HTERT RPE-1 (cell line): ENCODE results near the gene FNDC3A.
"Not testable (repeated sequence)": the region's sequence is repeated elsewhere in the genome, so short reads cannot be mapped to it uniquely, and the experiment has no call there.

Source experiments
- in situ Hi-C: fragments of 300-500 bp; cut with MboI; formaldehyde crosslinking; loops from 4 replicates; pipeline ENCODE4 v1.14.3; 2020; ENCODE audit warnings: low sequenced_read_pairs

Gene FNDC3A

DNA sequence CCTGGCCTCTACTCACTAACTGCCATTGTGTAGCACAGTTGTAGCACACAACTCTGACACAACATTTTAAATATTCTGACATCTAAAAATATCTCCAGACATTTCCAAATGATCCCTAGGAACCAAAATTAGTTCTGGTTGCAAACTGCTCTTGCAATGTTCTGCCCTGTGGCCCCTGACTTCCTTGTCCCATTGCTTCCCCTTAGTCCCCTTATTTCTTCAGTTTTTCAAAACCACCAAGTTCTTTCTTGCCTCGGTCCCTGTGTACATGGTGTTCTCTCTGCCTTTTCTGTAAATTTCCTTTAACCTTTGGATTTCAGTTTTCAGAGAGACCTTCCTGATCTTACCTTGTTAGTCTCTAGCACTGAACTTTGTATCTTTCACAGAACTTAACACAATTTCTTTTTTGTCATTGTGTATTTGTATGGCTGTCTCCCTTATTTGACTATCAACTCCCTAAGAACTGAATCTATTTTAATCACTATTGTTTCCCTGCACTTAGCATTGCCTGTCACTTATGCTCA is 156.8 kb downstream of the FNDC3A start:
- in situ Hi-C loops: no loop called here

DNA sequence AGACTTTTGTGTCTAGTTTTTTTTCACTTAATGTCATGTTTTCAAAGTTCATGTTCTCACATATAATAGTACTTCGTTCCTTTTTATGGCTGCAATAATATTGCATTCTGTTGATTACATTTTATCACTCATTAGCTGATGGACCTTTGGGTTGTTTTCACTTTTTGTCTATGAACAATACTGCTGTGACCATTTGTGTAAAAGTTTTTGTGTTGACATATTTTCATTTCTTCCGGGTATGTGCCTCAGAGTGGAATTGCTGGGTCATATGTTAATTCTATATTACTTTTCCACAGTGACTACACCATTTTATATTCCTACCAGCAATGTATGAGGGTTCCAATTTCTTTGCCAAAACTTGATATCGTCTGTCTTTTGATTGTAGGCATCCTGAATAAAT is 158.6 kb downstream of the FNDC3A start:
- in situ Hi-C loops: no loop called here

DNA sequence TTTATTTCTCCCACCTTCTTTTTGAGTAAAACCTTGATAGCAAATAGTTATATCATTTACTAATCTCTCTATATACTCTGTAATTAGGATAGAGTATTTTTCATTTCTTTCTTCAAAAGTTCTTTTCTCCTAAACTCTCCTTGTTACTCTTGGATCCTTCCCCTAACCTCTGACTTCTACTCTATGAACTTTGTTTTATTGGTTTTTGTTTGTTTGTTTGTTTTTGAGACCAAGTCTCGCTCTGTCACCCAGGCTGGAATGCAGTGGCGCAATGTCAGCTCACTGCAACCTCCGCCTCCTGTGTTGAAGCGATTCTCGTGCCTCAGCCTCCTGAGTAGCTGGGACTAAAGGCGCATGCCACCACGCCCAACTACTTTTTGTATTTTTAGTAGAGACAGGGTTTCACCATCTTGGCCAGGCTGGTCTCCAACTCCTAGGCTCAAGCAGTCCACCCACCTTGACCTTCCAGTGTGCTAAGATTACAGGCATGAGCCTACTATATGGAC is 161.5 kb downstream of the FNDC3A start:
- in situ Hi-C loops: not testable (repeated sequence)

DNA sequence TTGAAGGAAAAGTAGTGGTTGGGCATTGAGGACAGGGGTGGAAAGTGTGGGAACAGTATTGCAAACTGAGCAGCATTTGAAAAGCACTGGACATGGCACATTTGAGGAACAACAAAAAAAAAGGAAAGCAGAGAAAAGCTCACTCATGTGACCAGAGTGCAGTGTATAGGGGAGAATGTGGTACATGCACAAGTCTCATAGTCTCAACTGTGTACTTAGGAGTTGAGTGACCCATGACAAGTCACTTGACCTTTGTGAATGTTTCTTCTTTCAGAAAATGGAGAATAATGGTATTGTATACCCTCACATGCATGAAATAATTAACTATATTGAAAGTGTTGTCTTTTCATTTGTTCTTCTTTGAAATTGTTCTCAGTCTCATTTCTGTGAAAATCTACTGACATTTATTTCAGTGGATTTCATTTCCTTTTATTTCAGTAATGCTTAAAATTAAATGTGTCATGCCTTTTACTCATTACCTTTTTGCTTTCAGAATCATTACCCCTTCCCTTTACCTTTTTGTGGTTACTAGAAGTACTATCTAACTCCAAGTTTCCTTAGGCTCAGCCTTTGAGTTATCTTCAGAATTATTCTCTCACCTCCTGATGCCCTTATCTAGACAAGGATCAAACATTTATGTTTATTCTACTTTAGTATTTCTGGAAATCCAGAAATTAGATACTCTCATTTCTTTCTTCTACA is 165.3 kb downstream of the FNDC3A start:
- in situ Hi-C loops: no loop called here

DNA sequence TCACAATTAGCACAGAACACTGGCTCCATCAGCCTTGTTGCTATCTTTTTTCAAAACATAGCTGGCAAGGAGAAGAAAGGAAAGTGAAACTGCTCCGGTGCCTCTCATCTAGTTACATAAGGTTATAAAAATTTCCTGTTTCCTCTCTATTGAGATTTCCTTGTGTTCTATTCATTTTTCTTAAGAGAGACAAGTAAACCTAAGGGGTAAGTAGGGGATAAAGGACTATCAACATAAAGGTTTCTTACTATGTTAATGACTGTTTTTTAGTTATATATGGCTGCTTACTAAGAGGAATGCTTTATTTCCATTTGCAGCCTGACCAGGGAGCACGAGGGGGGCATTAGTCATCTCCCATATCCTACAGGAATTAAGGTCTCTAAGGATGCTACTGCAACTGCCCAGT is 171.2 kb downstream of the FNDC3A start:
- in situ Hi-C loops: no loop called here

DNA sequence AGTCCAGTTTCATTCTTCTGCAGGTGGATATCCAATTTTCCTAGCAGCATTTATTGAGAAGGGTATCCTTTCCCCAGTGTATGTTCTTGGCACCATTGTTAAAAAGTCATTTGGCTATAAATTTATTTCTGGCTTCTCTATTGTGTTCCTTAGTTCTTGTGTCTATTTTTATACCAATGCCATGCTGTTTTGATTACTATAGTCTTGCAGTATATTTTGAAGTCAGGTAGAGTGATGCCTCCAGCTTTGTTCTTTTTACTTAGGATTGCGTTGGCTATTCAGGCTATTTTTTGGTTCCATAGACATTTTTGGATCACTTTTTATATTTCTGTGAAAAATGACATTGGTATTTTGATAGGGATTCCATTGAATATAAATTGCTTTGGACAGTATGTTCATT is 172.7 kb downstream of the FNDC3A start:
- in situ Hi-C loops: no loop called here

DNA sequence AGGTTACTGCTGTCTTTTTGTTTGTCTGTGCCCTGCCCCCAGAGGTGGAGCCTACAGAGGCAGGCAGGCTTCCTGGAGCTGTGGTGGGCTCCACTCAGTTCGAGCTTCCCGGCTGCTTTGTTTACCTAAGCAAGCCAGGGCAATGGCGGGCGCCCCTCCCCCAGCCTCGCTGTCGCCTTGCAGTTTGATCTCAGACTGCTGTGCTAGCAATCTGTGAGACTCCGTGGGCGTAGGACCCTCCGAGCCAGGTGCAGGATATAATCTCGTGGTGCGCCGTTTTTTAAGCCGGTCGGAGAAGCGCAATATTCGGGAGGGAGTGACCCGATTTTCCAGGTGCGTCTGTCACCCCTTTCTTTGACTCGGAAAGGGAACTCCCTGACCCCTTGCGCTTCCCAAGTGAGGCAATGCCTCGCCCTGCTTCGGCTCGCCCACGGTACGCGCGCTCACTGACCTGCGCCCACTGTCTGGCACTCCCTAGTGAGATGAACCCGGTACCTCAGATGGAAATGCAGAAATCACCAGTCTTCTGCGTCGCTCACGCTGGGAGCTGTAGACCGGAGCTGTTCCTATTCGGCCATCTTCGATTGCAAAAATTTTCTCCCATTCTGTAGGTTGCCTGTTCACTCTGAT is 182.4 kb downstream of the FNDC3A start:
- in situ Hi-C loops: not testable (repeated sequence)

DNA sequence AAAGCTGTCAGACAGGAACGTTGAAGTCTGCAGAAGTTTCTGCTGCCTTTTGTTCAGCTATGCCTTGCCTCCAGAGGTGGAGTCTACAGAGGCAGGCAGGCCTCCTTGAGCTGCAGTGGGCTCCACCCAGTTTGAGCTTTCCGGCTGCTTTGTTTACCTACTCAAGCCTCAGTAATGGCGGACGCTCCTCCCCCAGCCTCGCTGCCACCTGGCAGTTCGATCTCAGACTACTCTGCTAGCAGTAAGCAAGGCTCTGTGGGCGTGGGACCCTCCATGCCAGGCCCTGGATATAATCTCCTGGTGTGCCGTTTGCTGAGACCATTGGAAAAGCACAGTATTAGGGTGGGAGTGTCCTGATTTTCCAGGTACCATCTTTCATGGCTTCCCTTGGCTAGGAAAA is 187.4 kb downstream of the FNDC3A start:
- in situ Hi-C loops: not testable (repeated sequence)

DNA sequence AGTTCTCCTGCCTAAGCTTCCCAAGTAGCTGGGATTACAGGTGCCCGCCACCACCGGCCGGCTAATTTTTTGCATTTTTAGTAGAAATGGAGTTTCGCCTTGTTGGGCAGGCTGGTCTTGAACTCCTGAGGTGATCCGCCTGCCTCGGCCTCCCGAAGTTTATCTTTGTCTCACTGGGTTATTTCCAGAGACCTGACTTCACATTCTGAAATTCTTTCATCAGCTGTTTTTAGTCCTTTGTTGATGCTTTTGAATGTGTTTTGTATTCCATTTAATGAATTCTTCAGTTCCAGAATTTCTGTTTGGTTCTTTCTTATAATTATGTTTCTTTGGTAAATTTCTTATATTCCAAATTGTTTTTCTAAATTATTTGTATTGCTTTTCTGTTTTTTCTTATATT is 189.0 kb downstream of the FNDC3A start:
- in situ Hi-C loops: no loop called here

DNA sequence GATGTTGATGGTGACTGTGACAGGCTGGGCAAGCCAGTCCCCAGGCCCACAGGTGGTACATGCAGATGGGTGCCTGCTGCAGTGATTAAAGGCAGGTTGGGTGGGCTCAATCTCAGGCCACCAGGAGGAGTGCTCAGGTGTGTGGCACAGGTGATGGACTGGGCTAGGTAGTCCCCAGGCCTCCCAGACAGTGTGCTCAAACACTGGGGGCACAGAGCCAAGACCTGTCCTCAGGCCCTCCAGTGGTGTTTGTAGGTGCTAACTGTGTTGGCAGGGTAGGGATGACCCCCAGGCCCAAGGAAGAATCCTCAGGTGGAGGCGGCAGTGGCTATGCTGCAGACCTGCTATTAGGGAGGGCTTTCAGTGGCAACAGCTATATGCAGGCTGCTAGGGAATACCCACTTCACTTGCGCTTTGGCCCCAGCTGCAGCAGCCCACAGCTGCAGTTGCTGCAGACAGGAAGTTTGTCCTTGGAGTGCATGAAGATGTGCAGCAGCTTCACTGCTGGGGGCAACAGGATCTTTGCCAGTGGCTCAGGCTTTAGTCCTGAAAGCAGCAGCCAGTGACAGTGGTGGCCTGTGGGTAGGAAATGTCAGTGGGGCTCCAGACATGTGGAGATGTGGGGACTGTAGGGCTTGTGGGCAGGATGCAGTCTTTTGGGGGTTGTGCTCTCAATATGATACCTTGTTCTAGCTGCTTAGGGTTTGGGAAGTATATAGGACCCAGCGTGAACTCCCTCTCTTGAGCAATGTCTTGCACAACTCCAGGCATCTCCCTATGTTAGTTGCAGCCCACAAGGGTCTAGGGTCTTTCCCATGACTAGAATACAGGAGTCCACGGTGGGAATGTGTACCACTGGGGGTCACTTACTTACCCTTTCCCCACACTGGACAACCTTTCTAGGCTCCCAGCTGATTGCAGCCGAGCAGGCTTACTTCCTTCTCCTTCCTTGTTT is 190.4 kb downstream of the FNDC3A start:
- in situ Hi-C loops: no loop called here

DNA sequence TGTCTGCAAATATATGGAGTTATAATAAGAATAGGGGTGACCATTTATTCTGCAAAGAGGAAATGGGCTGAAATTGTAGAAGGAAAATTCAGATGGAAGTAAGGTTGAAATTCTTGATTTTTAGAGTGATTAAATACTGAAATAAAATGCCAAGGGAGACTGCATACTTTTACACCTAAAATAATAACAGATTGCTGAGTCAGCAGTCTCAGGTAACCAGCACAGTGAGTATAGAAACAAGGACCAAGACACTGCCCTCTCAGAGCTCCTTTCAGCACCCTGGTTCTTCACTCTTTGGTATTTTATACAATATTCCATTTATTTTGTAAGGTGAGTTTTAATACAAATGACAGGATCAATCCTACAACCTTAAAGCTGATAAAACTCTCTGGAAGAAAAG is 195.6 kb downstream of the FNDC3A start:
- in situ Hi-C loops: no loop called here

DNA sequence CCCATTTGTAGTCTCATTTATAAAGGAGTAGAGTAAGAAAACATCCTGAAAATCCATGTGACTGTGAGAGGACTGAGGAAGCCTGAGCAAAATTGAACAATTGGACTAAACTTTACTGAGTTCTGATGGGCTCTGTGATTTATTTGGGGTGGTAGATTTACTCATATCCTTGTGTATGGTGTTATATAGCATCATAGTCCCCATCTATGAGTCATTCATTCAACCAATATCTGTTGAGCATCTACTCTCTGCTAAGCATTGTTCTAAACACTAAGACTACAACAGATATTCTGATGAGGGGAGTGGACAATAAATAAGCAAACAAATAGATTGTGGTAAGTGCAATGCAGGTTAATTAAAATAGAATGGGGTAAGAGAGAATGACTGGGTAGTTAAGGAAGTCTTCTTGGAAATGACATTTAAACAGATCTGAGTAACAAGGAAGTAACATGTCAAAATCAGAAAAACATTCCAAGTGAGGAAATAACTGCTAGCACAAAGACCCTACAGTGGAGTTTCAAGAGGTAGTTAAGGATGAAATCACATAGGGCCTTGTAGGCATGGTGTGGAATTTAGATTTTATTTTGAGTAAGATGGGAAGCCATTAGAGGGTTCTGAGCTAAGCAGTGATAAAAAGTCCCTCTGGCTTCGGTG is 208.1 kb downstream of the FNDC3A start:
- in situ Hi-C loops: no loop called here

DNA sequence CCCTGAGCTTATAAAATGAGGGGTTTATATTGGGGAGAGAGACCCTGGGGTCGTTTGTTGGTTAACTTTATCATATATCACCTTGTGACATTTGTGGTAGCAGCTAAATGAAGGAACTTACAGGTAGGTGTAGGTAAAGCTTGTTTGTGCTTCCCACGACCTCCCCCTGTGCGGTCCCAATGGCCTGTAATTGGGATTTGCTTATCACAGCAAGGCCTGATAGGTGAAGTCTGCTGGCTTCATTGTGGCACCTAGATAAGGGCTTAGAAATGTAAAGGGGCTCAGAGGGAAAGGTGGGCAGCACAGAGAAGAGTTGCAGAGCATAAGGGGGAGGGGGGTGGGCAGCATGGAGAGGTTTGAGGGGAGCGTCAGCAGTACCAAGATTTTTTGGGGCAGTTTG is 208.9 kb downstream of the FNDC3A start:
- in situ Hi-C loops: no loop called here

DNA sequence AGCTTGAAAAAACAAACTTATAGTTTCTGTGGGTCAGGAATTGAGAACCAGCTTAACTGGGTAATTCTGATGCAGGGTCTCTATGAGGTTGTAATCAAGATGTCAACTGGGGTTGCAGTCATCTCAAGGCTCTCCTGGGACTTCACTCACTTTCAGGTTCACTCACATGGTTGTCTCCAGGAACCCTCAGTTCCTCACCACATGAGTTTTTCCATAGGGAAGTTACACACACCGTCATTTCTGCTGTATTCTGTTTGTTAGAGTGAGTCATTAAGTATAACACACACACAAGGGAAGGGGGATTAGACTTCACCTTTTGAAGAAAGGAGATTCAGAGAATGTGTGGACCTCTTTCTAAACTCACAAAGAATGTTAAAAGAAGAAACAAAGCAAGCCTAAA is 209.6 kb downstream of the FNDC3A start:
- in situ Hi-C loops: no loop called here

DNA sequence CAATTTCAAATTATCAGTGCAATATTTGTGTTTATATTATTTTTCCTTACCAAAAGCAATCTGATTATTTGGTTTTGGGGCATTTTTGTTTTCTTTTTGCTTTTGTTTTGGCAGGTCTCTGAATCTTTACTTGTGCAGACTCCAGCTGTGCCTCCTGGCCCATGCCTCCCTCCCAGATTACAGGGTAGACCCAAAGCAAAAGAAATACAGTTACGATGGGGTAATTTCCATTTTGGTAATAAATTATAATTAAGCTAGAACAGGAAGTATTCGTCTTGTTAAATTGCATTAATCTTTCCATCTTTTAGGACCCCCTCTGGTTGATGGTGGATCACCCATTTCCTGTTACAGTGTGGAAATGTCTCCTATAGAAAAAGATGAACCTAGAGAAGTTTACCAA is 215.2 kb downstream of the FNDC3A start:
- in situ Hi-C loops: no loop called here

DNA sequence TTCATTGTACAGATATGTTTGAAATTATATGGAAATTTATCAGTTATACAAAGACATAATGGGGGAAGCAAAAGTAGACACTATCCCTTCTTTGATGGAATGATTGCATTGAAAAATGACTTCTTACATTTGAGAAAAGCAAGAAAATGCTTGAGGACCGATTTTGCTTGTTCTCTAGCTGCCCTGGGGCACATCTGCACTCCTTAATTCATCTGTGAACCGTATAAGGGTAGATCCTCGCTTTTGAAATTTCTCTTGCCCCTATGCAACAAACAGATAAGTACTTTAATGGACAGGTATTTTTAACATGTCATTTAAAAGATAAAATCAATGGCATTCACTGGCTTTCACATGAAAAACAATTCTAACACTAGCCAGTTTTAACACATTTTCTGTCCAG is 230.9 kb downstream of the FNDC3A start:
- in situ Hi-C loops: no loop called here

DNA sequence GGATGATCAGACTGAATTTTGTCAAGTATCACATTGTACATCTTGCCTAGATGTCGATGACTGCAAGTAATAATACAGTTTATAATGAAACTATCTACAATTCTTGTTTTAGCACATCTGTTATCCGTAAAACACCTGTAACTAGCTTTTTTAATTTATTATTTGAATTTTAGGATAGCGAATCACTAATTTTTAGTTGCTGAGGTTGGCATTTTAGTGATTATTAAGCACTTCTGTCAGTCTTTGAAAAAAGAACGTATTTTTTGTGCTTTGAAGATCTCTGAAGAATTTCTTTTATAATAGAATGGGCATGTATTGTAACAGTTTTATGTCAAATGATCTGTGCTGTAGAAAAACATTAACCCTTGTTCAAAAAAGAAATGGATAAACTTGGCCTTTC is 232.9 kb downstream of the FNDC3A start:
- in situ Hi-C loops: no loop called here

DNA sequence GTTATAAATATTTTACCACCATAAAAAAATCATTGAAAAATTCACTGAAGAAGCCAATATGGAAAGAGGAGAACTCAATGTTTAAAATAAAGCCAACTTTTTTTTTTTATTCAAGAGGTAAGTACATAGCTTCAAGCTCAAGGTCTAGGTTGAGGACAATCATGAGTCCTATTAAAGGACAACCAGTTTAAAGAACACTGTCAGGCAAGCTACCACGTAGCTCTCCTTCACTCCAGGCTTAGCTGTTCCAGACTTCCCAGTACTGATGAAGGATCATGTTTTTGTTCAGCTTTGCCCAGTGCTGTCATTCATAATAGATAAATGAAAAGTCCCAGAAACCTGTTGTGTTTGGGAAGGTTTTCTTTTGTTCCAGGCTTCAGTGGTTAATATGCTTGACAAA is 234.4 kb downstream of the FNDC3A start:
- in situ Hi-C loops: no loop called here

DNA sequence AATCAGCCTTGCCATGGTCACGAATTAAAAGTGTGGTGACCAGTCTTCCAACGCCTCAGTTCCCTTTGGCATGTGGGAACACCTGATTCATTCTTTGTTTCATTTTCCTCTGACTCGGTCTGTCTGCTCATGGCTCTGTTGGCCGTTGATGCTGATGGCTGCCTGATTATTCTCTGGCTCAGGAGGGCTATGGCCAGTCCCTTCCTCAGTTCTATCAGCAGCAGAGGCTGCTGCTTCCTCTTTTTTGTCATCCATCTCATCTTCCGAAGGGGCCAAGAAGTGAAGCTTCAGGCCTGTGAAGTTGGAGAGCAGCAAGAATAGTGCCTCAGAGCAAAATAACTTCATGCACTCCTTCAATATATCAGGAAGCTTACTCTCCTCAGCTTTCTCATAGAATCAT is 235.0 kb downstream of the FNDC3A start:
- in situ Hi-C loops: no loop called here

DNA sequence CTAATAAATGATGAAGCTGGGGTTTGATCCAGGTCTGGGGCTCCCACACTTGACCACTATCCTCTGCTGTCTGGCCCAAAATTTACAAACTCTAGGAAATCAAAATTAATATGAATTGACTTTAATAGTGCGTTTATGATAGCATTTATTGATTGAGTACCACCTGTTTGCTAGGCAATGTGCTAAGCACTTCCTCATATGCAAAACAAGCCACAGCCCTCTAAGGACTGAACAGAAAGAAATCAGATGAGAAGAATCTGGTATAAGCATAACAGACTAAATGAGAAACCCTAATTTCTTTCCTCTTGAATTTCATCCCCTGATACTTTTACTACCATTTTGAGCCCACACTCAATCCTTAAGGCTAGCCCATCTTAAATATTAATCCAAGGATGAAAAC is 237.8 kb downstream of the FNDC3A start:
- in situ Hi-C loops: no loop called here
